ENCODE results near the gene P2RY8. TPM values are rescaled to one million over a fixed set of nuclear protein-coding genes. Genes with fewer than 3 reads are reported as not detected.

P2RY8 gene
- total RNA-seq, 4 donors from 2014 or later, result 0.34 to 1.3 (median 0.64) TPM

- no peaks in the 10 kb centered on the region for H3K36me3 ChIP-seq
- H3K9me3 ChIP-seq, result no peaks in the 10 kb centered on the region
- no peaks in the 10 kb centered on the region for H3K27me3 ChIP-seq
- H3K4me3 ChIP-seq, result peak overlapping the region in 1 of 4 donors; percentile 26
- no peaks in the 10 kb centered on the region for H3K4me1 ChIP-seq
- intact Hi-C loops (cut with DNase I), result no loop called here
- 54 to 64% methylated on average over 13 to 18 of the region's 23 CpGs for WGBS, 2 donors
- DNase-seq, result no peak
- peak overlapping the region in 2 of 4 donors; percentile 23 to 72 for H3K27ac ChIP-seq
- TF ChIP-seq POLR2A (IDR thresholded peaks at IDR 0.05) (no peak), CTCF (IDR thresholded peaks at IDR 0.05) (no peak)
Observed at GRCh38 chrX:1500701-1501624, 36.0 kb downstream of the P2RY8 start.

- WGBS, 2 donors, result 77 to 78% methylated on average over 9 to 12 of the region's 12 CpGs
- DNase-seq, result no peak
- Histone ChIP-seq H3K4me3 (no peak overlapping the region), H3K27ac (no peak overlapping the region), H3K36me3 (no peaks in the 10 kb centered on the region), H3K4me1 (peaks cover 0 to 9% (median 0%) of the 10 kb centered on the region in 3 donors), H3K27me3 (no peaks in the 10 kb centered on the region), H3K9me3 (no peaks in the 10 kb centered on the region)
- TF ChIP-seq CTCF (IDR thresholded peaks at IDR 0.05) (no peak), POLR2A (IDR thresholded peaks at IDR 0.05) (no peak)
- intact Hi-C loops (cut with DNase I), result no loop called here
Observed at GRCh38 chrX:1496076-1496475, 40.9 kb downstream of the P2RY8 start.

- no peaks in the 10 kb centered on the region for H3K27me3 ChIP-seq
- no peaks in the 10 kb centered on the region for H3K36me3 ChIP-seq
- H3K4me3 ChIP-seq, result no peak overlapping the region
- H3K4me1 ChIP-seq, result peaks cover 0 to 9% (median 0%) of the 10 kb centered on the region in 3 donors
- WGBS, 2 donors, result 38 to 43% methylated on average over 4 to 6 of the region's 15 CpGs
- H3K27ac ChIP-seq, result peak overlapping the region in 1 of 4 donors; percentile 21
- TF ChIP-seq POLR2A (IDR thresholded peaks at IDR 0.05) (no peak), CTCF (IDR thresholded peaks at IDR 0.05) (no peak)
- intact Hi-C loops (cut with DNase I), result no loop called here
- no peaks in the 10 kb centered on the region for H3K9me3 ChIP-seq
- no peak for DNase-seq
Observed at GRCh38 chrX:1493877-1494510, 43.0 kb downstream of the P2RY8 start.

GRCh38 chrX:1493412-1493811 lies 43.6 kb downstream of the P2RY8 start:
- Histone ChIP-seq H3K9me3 (no peaks in the 10 kb centered on the region), H3K27ac (peak overlapping the region in 1 of 4 donors; percentile 21), H3K36me3 (no peaks in the 10 kb centered on the region), H3K27me3 (no peaks in the 10 kb centered on the region), H3K4me1 (peaks cover 0 to 9% (median 0%) of the 10 kb centered on the region in 3 donors), H3K4me3 (no peak overlapping the region)
- 29 to 45% methylated on average over 16 of the region's 16 CpGs for WGBS, 2 donors
- intact Hi-C loops (cut with DNase I), result no loop called here
- DNase-seq, result no peak
- TF ChIP-seq POLR2A (IDR thresholded peaks at IDR 0.05), result no peak
- TF ChIP-seq CTCF (IDR thresholded peaks at IDR 0.05), result no peak
